Measurements from ENCODE around the gene DDX1. TPM values are rescaled to one million over a fixed set of nuclear protein-coding genes. Genes with fewer than 3 reads are reported as not detected.

The DDX1 gene
- total and polyA plus RNA-seq, 4 experiments from 2014 or later, result 53.3 to 61.7 (median 57.1) TPM

DNA sequence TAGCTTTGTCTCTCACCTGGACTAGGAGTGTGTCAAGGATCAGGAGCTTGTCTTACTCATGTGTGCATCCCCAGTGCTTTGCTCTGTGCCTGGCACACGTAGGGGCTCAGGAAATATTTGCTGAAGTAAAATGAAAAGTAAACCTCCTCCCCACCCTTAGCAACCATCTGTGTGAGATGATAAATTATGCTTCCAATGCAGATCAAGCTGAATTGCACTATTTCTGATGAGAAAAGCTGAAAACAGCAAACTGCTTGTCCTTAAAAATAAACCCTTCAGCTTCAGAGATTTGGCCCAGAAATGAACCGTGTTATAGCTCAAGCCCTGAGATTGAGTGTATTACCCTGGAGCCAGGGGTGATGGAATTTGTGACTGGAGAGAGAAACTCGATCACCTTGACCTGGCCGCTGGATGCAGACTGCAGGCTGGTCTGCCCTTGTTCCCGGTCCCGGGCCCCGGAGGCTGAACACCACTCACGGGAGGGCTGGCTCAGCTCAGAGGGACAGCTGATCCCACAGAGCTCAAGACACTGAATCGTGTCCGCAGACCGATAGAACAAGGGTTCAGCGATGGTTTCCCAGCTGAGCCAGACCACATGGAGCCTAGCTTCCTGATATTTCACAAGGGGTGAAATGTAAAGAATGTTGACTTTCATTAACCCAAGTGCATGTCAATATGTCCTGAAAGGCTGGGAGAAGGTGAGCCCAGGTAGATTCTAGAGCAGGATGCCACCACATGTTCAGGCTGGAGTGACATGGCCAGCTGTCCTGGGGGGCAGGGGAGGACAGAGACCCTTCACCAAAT, 50.5 kb downstream of the DDX1 start:
- POLR2A ChIA-PET (ENCODE audit: partially characterized antibody), result interaction anchor here (0.7 kb wide), 1 partner anchor 11 kb away, joined by 4 read pairs; no protein-coding TSS in a partner anchor
- peaks cover 0 to 4% (median 0%) of the 10 kb centered on the region in 4 donors for H3K4me1 Mint-ChIP-seq

DNA sequence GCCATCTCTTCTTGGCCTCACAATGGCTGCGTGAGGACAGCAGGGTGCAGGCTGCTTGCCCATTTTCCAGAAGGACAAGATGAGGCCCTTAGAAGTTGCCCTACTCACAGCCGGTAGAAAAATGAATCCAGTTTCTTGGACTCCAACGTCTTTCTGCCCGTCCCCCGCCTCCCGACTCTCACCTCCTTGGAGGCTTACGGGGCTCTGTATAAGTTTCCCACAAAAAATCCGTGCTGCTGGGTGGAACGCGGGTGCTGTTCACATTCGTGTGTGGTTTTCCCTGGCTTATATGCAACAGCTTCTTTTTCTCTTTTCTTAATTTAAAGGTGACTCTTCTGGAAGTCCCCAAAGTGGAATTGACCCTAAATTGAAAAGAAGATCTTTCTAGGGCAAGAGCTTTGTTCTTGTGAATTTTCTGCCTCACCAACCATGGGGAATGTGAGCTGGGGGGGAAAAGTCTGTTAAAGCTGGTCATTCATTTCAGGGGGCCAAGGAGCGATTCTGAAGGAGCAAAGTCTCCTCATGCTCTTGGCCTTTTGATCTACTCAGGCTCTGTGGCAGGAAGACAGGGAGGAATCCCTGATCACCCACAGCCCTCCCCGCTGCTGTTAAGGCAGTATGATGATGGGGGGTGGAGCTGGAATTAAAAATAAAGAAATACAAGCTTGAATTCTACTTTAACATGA, 51.3 kb downstream of the DDX1 start:
- Histone ChIP-seq H3K4me1 (ENCODE audit: insufficient read depth, low read length) (no peaks in the 10 kb centered on the region), H3K27me3 (ENCODE audit: insufficient read depth, low read length) (no peaks in the 10 kb centered on the region), H3K4me3 (ENCODE audit: low read length in 2 of 2) (no peak overlapping the region), H3K27ac (ENCODE audit: low read depth, low read length) (no peak overlapping the region), H3K9me3 (ENCODE audit: control insufficient read depth in 1 of 2, low read length in 2 of 2) (no peaks in the 10 kb centered on the region), H3K36me3 (ENCODE audit: insufficient read depth, low read length) (no peaks in the 10 kb centered on the region)
- intact Hi-C loops (cut with micrococcal nuclease), result no loop called here
- POLR2A ChIA-PET (ENCODE audit: partially characterized antibody), result no interaction called here
- H3K4me1 Mint-ChIP-seq, result no peaks in the 10 kb centered on the region
- peaks cover 0 to 9% (median 4%) of the 10 kb centered on the region in 8 donors for H3K9me3 Mint-ChIP-seq
- DNase-seq, result no peak
- H3K27me3 Mint-ChIP-seq, result no peaks in the 10 kb centered on the region
- peaks cover 20% of the 10 kb centered on the region in 2 donors for H3K36me3 Mint-ChIP-seq
- peak overlapping the region in 1 of 7 donors; percentile 37 for H3K27ac Mint-ChIP-seq
- CTCF ChIA-PET (ENCODE audit: partially characterized antibody), result interaction anchor here (1.4 to 2.4 kb wide), 2 partner anchors 10 to 966 kb away, joined by 4 to 9 read pairs; no protein-coding TSS in a partner anchor
- H3K4me3 Mint-ChIP-seq, result no peak overlapping the region

More for the DNA sequence above, 50.5 kb downstream of the DDX1 start:
- no peaks in the 10 kb centered on the region for H3K9me3 ChIP-seq (ENCODE audit: control insufficient read depth in 1 of 2, low read length in 2 of 2)
- no peaks in the 10 kb centered on the region for H3K36me3 ChIP-seq (ENCODE audit: insufficient read depth, low read length)
- no peak overlapping the region for H3K27ac Mint-ChIP-seq
- H3K9me3 Mint-ChIP-seq, result peaks cover 0 to 9% (median 4%) of the 10 kb centered on the region in 8 donors
- no peaks in the 10 kb centered on the region for H3K27me3 ChIP-seq (ENCODE audit: insufficient read depth, low read length)
- no peaks in the 10 kb centered on the region for H3K4me1 ChIP-seq (ENCODE audit: insufficient read depth, low read length)
- H3K4me3 ChIP-seq (ENCODE audit: low read length in 2 of 2), result no peak overlapping the region
- H3K27me3 Mint-ChIP-seq, result no peaks in the 10 kb centered on the region
- CTCF ChIA-PET (ENCODE audit: partially characterized antibody), result interaction anchor here (2.4 kb wide), 1 partner anchor 966 kb away, joined by 9 read pairs; no protein-coding TSS in a partner anchor
- H3K36me3 Mint-ChIP-seq, result peaks cover 22 to 23% of the 10 kb centered on the region in 2 donors
- DNase-seq, result no peak
- H3K4me3 Mint-ChIP-seq, result no peak overlapping the region
- no peak overlapping the region for H3K27ac ChIP-seq (ENCODE audit: low read depth, low read length)
- intact Hi-C loops (cut with micrococcal nuclease), result no loop called here

DNA sequence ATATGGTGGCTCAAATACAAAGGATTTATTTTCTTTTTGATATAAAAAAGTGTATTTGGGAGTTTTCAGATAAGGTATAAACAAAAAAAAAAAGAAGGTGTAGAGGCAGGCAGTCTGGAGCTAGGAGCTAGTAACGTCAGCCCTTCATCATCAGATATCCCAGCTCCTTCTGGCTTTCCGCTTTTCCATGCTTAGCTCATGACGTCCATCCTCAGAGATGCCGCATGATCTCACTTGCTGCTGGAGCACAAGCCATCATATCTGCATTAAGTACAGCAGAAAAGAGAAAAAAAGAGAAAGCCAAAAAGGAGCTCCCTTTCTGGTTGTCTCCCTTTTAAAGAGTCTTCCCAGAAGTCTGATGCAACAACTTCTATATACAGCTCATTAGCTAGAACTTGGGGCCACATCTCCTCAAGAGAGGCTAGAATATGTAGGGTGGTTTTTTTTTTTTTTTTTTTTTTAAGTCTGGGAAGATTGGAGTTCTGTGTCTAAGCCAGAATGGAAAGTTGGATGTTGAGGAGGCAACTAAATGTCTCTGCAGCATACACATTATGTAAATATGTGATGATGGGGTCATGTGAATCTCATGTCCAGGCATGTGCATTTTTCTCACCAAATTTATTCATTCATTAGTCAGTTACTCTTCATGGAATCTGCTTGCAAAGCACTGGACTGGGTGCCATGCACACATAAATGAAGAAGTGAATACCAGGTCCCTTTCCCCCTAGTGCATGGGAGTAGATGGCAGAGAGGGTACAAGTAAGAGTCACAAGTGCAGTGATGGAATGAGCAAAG, 52.3 kb downstream of the DDX1 start:
- Mint-ChIP-seq H3K4me1 (no peaks in the 10 kb centered on the region), H3K27me3 (no peaks in the 10 kb centered on the region), H3K4me3 (no peak overlapping the region), H3K9me3 (peaks cover 0 to 9% (median 4%) of the 10 kb centered on the region in 8 donors), H3K27ac (peak overlapping the region in 1 of 7 donors; percentile 29), H3K36me3 (peaks cover 14 to 20% of the 10 kb centered on the region in 2 donors)
- CTCF ChIA-PET (ENCODE audit: partially characterized antibody), result interaction anchor here (1.4 to 2.4 kb wide), 2 partner anchors 11 to 965 kb away, joined by 4 to 9 read pairs; no protein-coding TSS in a partner anchor
- Histone ChIP-seq H3K9me3 (ENCODE audit: control insufficient read depth in 1 of 2, low read length in 2 of 2) (no peaks in the 10 kb centered on the region), H3K36me3 (ENCODE audit: insufficient read depth, low read length) (no peaks in the 10 kb centered on the region), H3K27me3 (ENCODE audit: insufficient read depth, low read length) (no peaks in the 10 kb centered on the region), H3K27ac (ENCODE audit: low read depth, low read length) (no peak overlapping the region), H3K4me1 (ENCODE audit: insufficient read depth, low read length) (no peaks in the 10 kb centered on the region), H3K4me3 (ENCODE audit: low read length in 2 of 2) (no peak overlapping the region)
- DNase-seq, result no peak
- intact Hi-C loops (cut with micrococcal nuclease), result no loop called here
- POLR2A ChIA-PET (ENCODE audit: partially characterized antibody), result no interaction called here

DNA sequence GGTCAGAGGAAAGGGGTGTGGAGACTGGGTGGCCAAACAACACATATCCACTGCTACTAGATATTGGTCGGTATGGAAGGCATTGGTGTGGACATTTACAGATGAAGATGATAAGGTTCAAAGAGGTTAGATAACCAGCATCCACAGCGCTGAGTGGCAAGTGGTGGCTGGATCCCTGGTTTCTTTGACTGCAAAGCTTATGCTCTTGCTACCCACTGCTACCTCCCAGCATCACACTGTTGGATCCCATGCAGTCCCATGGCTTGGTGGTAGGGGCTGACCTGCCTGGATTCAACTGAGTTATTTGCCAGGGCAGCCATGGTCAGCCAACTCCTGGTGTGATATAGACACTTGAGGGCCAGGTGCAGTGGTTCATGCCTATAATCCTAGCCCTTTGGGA, 53.6 kb downstream of the DDX1 start:
- Mint-ChIP-seq H3K36me3 (peaks cover 12 to 20% of the 10 kb centered on the region in 2 donors), H3K9me3 (peaks cover 0 to 9% (median 4%) of the 10 kb centered on the region in 8 donors), H3K27ac (no peak overlapping the region), H3K4me3 (no peak overlapping the region), H3K4me1 (no peaks in the 10 kb centered on the region), H3K27me3 (no peaks in the 10 kb centered on the region)
- H3K4me3 ChIP-seq (ENCODE audit: low read length in 2 of 2), result no peak overlapping the region
- no peaks in the 10 kb centered on the region for H3K4me1 ChIP-seq (ENCODE audit: insufficient read depth, low read length)
- POLR2A ChIA-PET (ENCODE audit: partially characterized antibody), result no interaction called here
- H3K27ac ChIP-seq (ENCODE audit: low read depth, low read length), result no peak overlapping the region
- intact Hi-C loops (cut with micrococcal nuclease), result no loop called here
- no peaks in the 10 kb centered on the region for H3K27me3 ChIP-seq (ENCODE audit: insufficient read depth, low read length)
- CTCF ChIA-PET (ENCODE audit: partially characterized antibody), result no interaction called here
- H3K36me3 ChIP-seq (ENCODE audit: insufficient read depth, low read length), result no peaks in the 10 kb centered on the region
- no peak for DNase-seq
- no peaks in the 10 kb centered on the region for H3K9me3 ChIP-seq (ENCODE audit: control insufficient read depth in 1 of 2, low read length in 2 of 2)

DNA sequence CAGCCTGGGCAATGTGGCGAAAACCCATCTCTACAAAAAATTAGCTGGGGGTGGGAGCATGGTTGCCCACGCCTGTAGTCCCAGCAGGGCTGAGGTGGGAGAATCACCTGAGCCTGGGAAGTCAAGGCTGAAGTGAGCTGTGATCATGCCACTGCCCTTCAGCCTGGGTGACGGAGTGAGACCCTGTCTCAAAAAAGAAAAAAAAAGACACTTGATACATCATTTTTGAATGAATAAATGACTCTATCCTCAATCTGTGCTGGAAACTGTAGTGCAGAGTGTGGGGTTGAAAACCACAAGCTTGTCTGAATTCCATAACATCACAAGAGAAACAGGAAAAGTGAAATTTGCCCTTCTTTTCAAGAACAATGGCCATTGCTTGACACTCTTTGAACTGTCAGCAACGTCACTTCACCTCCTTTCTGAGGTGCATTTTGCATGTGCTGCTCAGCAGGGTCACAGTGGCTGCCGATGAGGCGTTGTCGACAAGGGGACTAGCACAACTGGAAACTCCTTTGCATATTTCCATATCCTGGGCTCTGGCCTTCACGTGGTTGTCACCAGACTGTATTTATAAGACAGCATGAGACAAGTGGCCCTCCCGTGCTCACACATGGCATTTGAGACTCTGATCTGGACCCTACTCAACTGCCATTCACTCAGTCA, 54.2 kb downstream of the DDX1 start:
- POLR2A ChIA-PET (ENCODE audit: partially characterized antibody), result no interaction called here
- no peak overlapping the region for H3K27ac Mint-ChIP-seq
- no peaks in the 10 kb centered on the region for H3K4me1 ChIP-seq (ENCODE audit: insufficient read depth, low read length)
- no peak overlapping the region for H3K4me3 ChIP-seq (ENCODE audit: low read length in 2 of 2)
- intact Hi-C loops (cut with micrococcal nuclease), result no loop called here
- H3K27me3 ChIP-seq (ENCODE audit: insufficient read depth, low read length), result no peaks in the 10 kb centered on the region
- H3K4me3 Mint-ChIP-seq, result no peak overlapping the region
- CTCF ChIA-PET (ENCODE audit: partially characterized antibody), result no interaction called here
- peaks cover 0 to 6% (median 4%) of the 10 kb centered on the region in 8 donors for H3K9me3 Mint-ChIP-seq
- no peaks in the 10 kb centered on the region for H3K4me1 Mint-ChIP-seq
- peaks cover 10 to 15% of the 10 kb centered on the region in 2 donors for H3K36me3 Mint-ChIP-seq
- no peak overlapping the region for H3K27ac ChIP-seq (ENCODE audit: low read depth, low read length)
- H3K36me3 ChIP-seq (ENCODE audit: insufficient read depth, low read length), result no peaks in the 10 kb centered on the region
- no peak for DNase-seq
- no peaks in the 10 kb centered on the region for H3K9me3 ChIP-seq (ENCODE audit: control insufficient read depth in 1 of 2, low read length in 2 of 2)
- H3K27me3 Mint-ChIP-seq, result no peaks in the 10 kb centered on the region

DNA sequence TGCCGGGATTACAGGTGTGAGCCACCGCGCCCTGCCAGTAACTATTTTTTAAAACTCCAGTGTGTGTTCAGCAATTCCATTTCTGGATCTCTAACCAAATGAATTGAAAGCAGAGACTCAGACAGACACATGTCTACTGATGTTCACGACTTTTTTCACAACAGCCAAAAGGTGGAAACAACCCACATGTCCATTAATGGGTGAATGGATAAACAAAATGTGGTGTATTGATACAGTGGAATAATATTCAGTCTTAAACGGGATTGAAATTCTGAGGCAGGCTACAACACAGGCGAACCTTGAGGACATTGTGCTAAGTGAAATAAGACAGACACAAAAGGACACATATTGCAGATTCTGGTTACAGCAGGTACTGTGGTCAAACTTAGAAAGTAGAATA, 55.0 kb downstream of the DDX1 start:
- H3K9me3 Mint-ChIP-seq, result no peaks in the 10 kb centered on the region
- no peaks in the 10 kb centered on the region for H3K27me3 Mint-ChIP-seq

More for the DNA sequence above, 55.0 kb downstream of the DDX1 start:
- POLR2A ChIA-PET (ENCODE audit: partially characterized antibody), result no interaction called here
- no peaks in the 10 kb centered on the region for H3K9me3 ChIP-seq (ENCODE audit: control insufficient read depth in 1 of 2, low read length in 2 of 2)
- CTCF ChIA-PET (ENCODE audit: partially characterized antibody), result no interaction called here
- peaks cover 4 to 7% of the 10 kb centered on the region in 2 donors for H3K36me3 Mint-ChIP-seq
- no peak overlapping the region for H3K27ac ChIP-seq (ENCODE audit: low read depth, low read length)
- intact Hi-C loops (cut with micrococcal nuclease), result no loop called here
- no peak for DNase-seq
- no peak overlapping the region for H3K27ac Mint-ChIP-seq
- no peak overlapping the region for H3K4me3 Mint-ChIP-seq
- no peaks in the 10 kb centered on the region for H3K4me1 Mint-ChIP-seq
- no peaks in the 10 kb centered on the region for H3K4me1 ChIP-seq (ENCODE audit: insufficient read depth, low read length)
- H3K27me3 ChIP-seq (ENCODE audit: insufficient read depth, low read length), result no peaks in the 10 kb centered on the region
- H3K4me3 ChIP-seq (ENCODE audit: low read length in 2 of 2), result no peak overlapping the region
- H3K36me3 ChIP-seq (ENCODE audit: insufficient read depth, low read length), result no peaks in the 10 kb centered on the region
